Mucosa of descending colon (tissue), 3 donors: ENCODE data around the gene DSG3. TPM values are rescaled to one million over a fixed set of nuclear protein-coding genes. Genes with fewer than 3 reads are reported as not detected.
"Not testable (repeated sequence)": the region's sequence is repeated elsewhere in the genome, so short reads cannot be mapped to it uniquely, and the experiment has no call there.

Experiments
- ATAC-seq: fragments of 200-7000 bp; cut with Tn5 transposase; one replicate; pipeline ENCODE4 v1.9.1; 2020; ENCODE audit warnings: mild to moderate bottlenecking, moderate library complexity
- DNase-seq, 3 donors: peaks; one replicate each; pipeline ENCODE4 v3.0.0-alpha.2; 2020
- H3K36me3 ChIP-seq: fragments of 200-600 bp; one replicate; pipeline ENCODE4 v1.8.0; 2021; ENCODE audit warnings: low read depth, mild to moderate bottlenecking
- H3K4me1 ChIP-seq: fragments of 200-600 bp; one replicate; pipeline ENCODE4 v1.8.0; 2021; ENCODE audit warnings: low read depth, mild to moderate bottlenecking
- H3K4me3 ChIP-seq: fragments of 200-600 bp; one replicate; pipeline ENCODE4 v1.8.0; 2021; ENCODE audit warnings: mild to moderate bottlenecking
- H3K9me3 ChIP-seq: fragments of 200-600 bp; one replicate; pipeline ENCODE4 v1.8.0; 2021; ENCODE audit warnings: mild to moderate bottlenecking
- CTCF ChIP-seq: fragments of 200-600 bp; IDR thresholded peaks from one replicate; pipeline ENCODE4 v1.8.0; 2022; ENCODE audit warnings: antibody characterized with exemption, mild to moderate bottlenecking
- intact Hi-C, 2 donors: fragments of 100-400 bp; cut with DNase I in 1 of 2; cut with micrococcal nuclease in 1 of 2; formaldehyde crosslinking; loops; one replicate each; pipeline versions ENCODE4 v1.11.0 to v1.11.1; 2022; cut with DNase I, micrococcal nuclease
- total RNA-seq, 3 donors: library from RNA; stranded (reverse); fragmentation: NEBNext Ultra II Directional in 2 of 3; extraction: Animal tissue kit (Norgen Biotek cat#: 25700) in 2 of 3; gene quantifications; one replicate each; pipeline versions ENCODE4 v1.2.1 to v1.2.4, GENCODE V29; 2021 to 2023
- donor health status: DM: no; HTN: no; CAD: no; lungs with moderate emphysema.
- donor health status: DM: no; HTN: no; CAD: no.
- donor health status: DM: no; HTN: yes; CAD: no.

Gene DSG3
- total RNA-seq, 3 donors from 2014 or later = 0.06 to 1.0 (median 0.14) TPM

DNA sequence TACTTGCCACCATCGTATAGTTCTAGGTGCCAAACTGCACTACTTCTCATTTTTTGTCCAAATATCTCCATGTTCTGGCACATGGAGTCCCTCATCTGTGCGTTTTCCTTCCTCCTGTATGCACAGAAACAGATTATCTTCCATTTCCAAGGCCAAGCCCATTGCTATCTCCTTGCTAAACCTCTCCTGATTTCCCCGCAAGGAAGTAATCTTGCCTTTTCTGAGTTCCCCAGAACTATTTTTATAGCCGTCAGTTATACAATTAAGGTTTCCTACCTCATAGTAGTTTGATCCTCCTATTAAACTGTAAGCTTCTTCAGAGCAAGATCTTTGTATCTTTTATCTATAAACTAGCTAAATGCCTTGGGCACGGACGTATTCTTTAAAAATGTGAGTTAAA is 57.6 kb downstream of the DSG3 start:
- intact Hi-C loops = no loop called here
- Histone ChIP-seq H3K9me3 (no peaks in the 10 kb centered on the region), H3K4me3 (no peak overlapping the region), H3K36me3 (no peaks in the 10 kb centered on the region), H3K4me1 (peaks cover 8% of the 10 kb centered on the region)
- ATAC-seq (peak; percentile 79), DNase-seq (no peak)
- no peak for TF ChIP-seq CTCF

DNA sequence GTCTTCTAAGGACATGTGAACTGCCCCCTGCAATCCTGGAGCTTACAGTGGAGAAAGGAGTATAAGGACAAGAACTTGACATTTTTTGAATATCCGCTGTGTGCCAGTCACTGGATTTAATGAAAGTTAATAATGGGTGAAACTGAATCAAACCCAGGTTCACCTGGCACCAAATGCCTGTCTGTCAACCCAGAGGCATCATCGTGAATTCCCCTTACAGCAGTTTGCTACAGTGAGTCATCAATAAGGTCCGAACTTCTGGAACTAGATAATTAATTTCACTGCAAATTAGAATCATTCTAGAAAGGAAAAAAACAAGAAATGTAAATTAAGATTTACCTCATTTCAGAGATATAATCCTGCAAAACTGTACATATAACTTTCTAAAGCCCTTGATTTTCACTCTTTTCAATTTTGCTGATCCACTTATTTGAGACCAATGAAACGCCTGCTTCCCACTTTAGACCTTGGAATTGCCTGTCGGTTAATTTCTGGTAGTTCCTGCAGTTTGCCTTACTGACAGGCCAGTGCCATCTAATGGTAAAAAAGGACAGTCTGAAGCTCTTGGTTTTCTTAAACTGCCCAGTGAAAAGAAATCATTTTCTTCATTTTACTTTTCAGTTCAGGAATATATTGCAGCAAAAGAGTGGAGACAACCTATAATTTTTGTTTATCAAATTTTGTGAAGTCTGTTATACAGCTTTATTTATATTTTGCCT is 58.6 kb downstream of the DSG3 start:
- no peak for TF ChIP-seq CTCF
- ATAC-seq (no peak), DNase-seq (no peak)
- H3K4me3 ChIP-seq = no peak overlapping the region
- H3K4me1 ChIP-seq = peaks cover 6% of the 10 kb centered on the region
- H3K36me3 ChIP-seq = no peaks in the 10 kb centered on the region
- H3K9me3 ChIP-seq = no peaks in the 10 kb centered on the region
- intact Hi-C loops = no loop called here

- H3K9me3 ChIP-seq, H3K4me3 ChIP-seq, ATAC-seq, intact Hi-C loops, H3K36me3 ChIP-seq, DNase-seq: not testable (repeated sequence)
- H3K4me1 ChIP-seq = peaks cover 13% of the 10 kb centered on the region
Measured at GRCh38 chr18:31507124-31507523, 59.6 kb downstream of the DSG3 start.

GRCh38 chr18:31508781-31509180 is 61.2 kb downstream of the DSG3 start:
- no peak for TF ChIP-seq CTCF
- Histone ChIP-seq H3K4me1 (peaks cover 19% of the 10 kb centered on the region), H3K9me3 (no peaks in the 10 kb centered on the region), H3K4me3 (no peak overlapping the region), H3K36me3 (no peaks in the 10 kb centered on the region)
- intact Hi-C loops = no loop called here
- DNase-seq (no peak), ATAC-seq (no peak)

- no peaks in the 10 kb centered on the region for H3K36me3 ChIP-seq
- DNase-seq = no peak
- intact Hi-C loops = no loop called here
- TF ChIP-seq CTCF = no peak
- no peak for ATAC-seq
- H3K4me3 ChIP-seq = no peak overlapping the region
- H3K4me1 ChIP-seq = peaks cover 19% of the 10 kb centered on the region
- no peaks in the 10 kb centered on the region for H3K9me3 ChIP-seq
Measured at GRCh38 chr18:31509571-31509970, 62.0 kb downstream of the DSG3 start.

GRCh38 chr18:31510319-31510718 is 62.8 kb downstream of the DSG3 start:
- ATAC-seq = peak; percentile 39
- TF ChIP-seq CTCF = no peak
- H3K4me3 ChIP-seq = peak overlapping the region; percentile 10
- H3K9me3 ChIP-seq = no peaks in the 10 kb centered on the region
- DNase-seq = no peak
- no peaks in the 10 kb centered on the region for H3K36me3 ChIP-seq
- intact Hi-C loops = loop anchor here in 1 of 2 donors (10.0 kb wide), 1 partner anchor 86 kb away; no protein-coding TSS in a partner anchor
- peaks cover 19% of the 10 kb centered on the region for H3K4me1 ChIP-seq
